Neural cell (in vitro differentiated cells): ENCODE measurements around the gene VMAC. TPM values are rescaled to one million over a fixed set of nuclear protein-coding genes. Genes with fewer than 3 reads are reported as not detected.

Source experiments
- H2AFZ ChIP-seq: fragments of 200-600, 300-800 bp; sonication (generic), shearing (Covaris generic); 2 replicates; pipeline ENCODE4 v1.6.0; 2014; ENCODE audit warnings: low read depth, mild to moderate bottlenecking, antibody characterized with exemption, low read length, moderate library complexity
- H3F3A ChIP-seq: fragments of 200-600 bp; shearing (Covaris generic); 2 replicates; pipeline ENCODE4 v1.6.1; 2016; ENCODE audit warnings: mild to moderate bottlenecking, moderate library complexity, mixed read lengths, antibody characterized with exemption, low read length; ENCODE audit not compliant: insufficient read depth, poor library complexity, severe bottlenecking
- H3K27ac ChIP-seq: fragments of 200-600, 300-800 bp; sonication (generic), shearing (Covaris generic); 2 replicates; pipeline ENCODE4 v1.5.1; 2014; ENCODE audit warnings: mild to moderate bottlenecking, low read length, moderate library complexity
- H3K27me3 ChIP-seq: fragments of 300-800, 200-600 bp; sonication (generic), shearing (Covaris generic); 2 replicates; pipeline ENCODE4 v1.6.0; 2014; ENCODE audit warnings: mild to moderate bottlenecking, low read depth, low read length, moderate library complexity; ENCODE audit not compliant: insufficient read depth
- H3K36me3 ChIP-seq: fragments of 300-800, 200-600 bp; sonication (generic), shearing (Covaris generic); 2 replicates; pipeline ENCODE4 v1.5.1; 2014; ENCODE audit warnings: mild to moderate bottlenecking, antibody characterized with exemption, low read length, moderate library complexity; ENCODE audit not compliant: insufficient read depth
- H3K4me2 ChIP-seq: fragments of 300-800, 200-600 bp; sonication (generic), shearing (Covaris generic); 2 replicates; pipeline ENCODE4 v1.6.0; 2014; ENCODE audit warnings: mild to moderate bottlenecking, low read length
- H3K4me3 ChIP-seq: fragments of 300-800, 200-600 bp; sonication (generic), shearing (Covaris generic); 2 replicates; pipeline ENCODE4 v1.5.1; 2014; ENCODE audit warnings: mild to moderate bottlenecking, low read length, moderate library complexity
- H3K79me2 ChIP-seq: fragments of 200-600 bp; shearing (Covaris generic); replicated peaks from 2 replicates; pipeline ENCODE4 v1.6.0; 2014; ENCODE audit warnings: mild to moderate bottlenecking, low read length, moderate library complexity; ENCODE audit not compliant: insufficient read depth
- H3K9ac ChIP-seq: fragments of 300-800, 200-600 bp; sonication (generic), shearing (Covaris generic); 2 replicates; pipeline ENCODE4 v1.6.1; 2016; ENCODE audit warnings: mild to moderate bottlenecking, low read length, mixed read lengths
- H3K9me2 ChIP-seq: fragments of 200-600 bp; shearing (Covaris generic); 2 replicates; pipeline ENCODE4 v1.6.1; 2016; ENCODE audit warnings: mild to moderate bottlenecking, low read length, mixed read lengths; ENCODE audit not compliant: insufficient read depth
- H3K9me3 ChIP-seq: fragments of 200-600, 300-800 bp; sonication (generic), shearing (Covaris generic); 2 replicates; pipeline ENCODE4 v1.6.1; 2016; ENCODE audit warnings: mild to moderate bottlenecking, mixed run types, low read length, moderate library complexity, mixed read lengths
- H4K20me1 ChIP-seq: fragments of 200-600 bp; shearing (Covaris generic); 2 replicates; pipeline ENCODE4 v1.6.1; 2016; ENCODE audit warnings: mild to moderate bottlenecking, mixed run types; ENCODE audit not compliant: insufficient read depth
- CTCF ChIP-seq: fragments of 450-650 bp; IDR thresholded peaks from 2 replicates; pipeline ENCODE4 v1.5.1; 2014; ENCODE audit warnings: antibody characterized with exemption, mild to moderate bottlenecking, moderate library complexity; ENCODE audit not compliant: poor library complexity, severe bottlenecking
- EP300 ChIP-seq: fragments of 450-650 bp; conservative IDR thresholded peaks from 2 replicates; pipeline ENCODE4 v1.6.1; 2014; ENCODE audit warnings: antibody characterized with exemption, mild to moderate bottlenecking, moderate library complexity; ENCODE audit not compliant: poor library complexity, severe bottlenecking
- EZH2 ChIP-seq: fragments of 200-600, 300-800 bp; shearing (Covaris generic), sonication (generic); IDR thresholded peaks from 2 replicates; pipeline ENCODE4 v1.6.1; 2014; ENCODE audit warnings: antibody characterized with exemption, low read length, borderline replicate concordance, mild to moderate bottlenecking; ENCODE audit not compliant: insufficient read depth, poor library complexity, severe bottlenecking
- MXI1 ChIP-seq: fragments of 450-650 bp; conservative IDR thresholded peaks from 2 replicates; pipeline ENCODE4 v1.6.1; 2014; ENCODE audit warnings: antibody characterized with exemption, mild to moderate bottlenecking; ENCODE audit not compliant: poor library complexity, severe bottlenecking
- POLR2AphosphoS5 ChIP-seq: IDR thresholded peaks from 2 replicates; pipeline ENCODE4 v1.6.1; 2012
- RAD21 ChIP-seq: fragments of 450-650 bp; conservative IDR thresholded peaks from 2 replicates; pipeline ENCODE4 v1.6.1; 2014; ENCODE audit warnings: antibody characterized with exemption, mild to moderate bottlenecking, moderate library complexity
- SMC3 ChIP-seq: fragments of 450-650 bp; conservative IDR thresholded peaks from 2 replicates; pipeline ENCODE4 v1.6.1; 2014; ENCODE audit warnings: antibody characterized with exemption, mild to moderate bottlenecking, moderate library complexity; ENCODE audit not compliant: poor library complexity
- TAF1 ChIP-seq: IDR thresholded peaks from 2 replicates; pipeline ENCODE4 v1.6.1; 2012; ENCODE audit warnings: low read depth
- polyA plus RNA-seq: library from polyadenylated mRNA; depleted of rRNA; stranded (reverse); fragments of >200 nt; gene quantifications from 2 replicates; pipeline ENCODE4 v1.2.3, GENCODE V29; 2014
- TF ChIP-seq, protein P1 (sequence below): IDR thresholded peaks from 2 replicates; pipeline ENCODE4 v1.6.1; 2012; ENCODE audit warnings: borderline replicate concordance

Gene VMAC
- polyA plus RNA-seq, 1 donor from 2014 or later, result 6.0 TPM

DNA sequence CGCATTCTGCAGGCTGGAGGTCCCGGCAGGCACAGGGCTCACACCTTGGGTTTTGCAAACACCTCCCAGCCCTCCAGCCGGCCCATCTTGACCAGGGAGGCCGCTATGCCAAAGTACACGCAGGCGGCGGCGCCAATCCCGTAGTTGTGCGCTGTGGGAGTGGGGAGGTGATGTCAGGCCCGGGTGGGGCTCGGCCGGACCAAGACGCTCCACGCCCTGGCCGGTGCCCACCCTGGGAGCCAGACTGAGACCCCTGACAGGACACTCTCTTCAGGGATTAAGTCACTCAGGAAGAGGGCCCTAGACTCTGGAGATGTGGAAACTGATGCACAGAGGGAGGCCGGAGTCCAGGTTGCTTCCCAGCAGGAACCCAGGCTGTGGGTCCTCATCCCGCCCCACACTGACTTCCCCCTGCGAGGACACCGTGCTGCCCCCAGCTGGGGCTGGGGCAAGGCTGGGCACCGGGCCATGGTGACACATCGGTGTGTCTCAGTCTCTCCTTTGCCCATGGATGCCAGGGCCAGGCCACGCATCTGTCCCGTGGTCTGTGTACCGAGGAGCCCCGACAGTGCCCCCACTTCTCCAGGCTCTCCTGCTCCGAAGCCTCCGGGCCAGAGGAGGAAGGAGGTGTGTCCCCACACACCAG lies 9.8 kb upstream of the VMAC start:
- Histone ChIP-seq H2AFZ (no peak overlapping the region), H3K4me3 (no peak overlapping the region), H3K9ac (no peak overlapping the region), H3K4me2 (no peak overlapping the region), H3F3A (no peaks in the 10 kb centered on the region), H3K27me3 (no peaks in the 10 kb centered on the region), H3K79me2 (peaks cover under 1% of the 10 kb centered on the region), H3K36me3 (no peaks in the 10 kb centered on the region), H3K9me3 (no peaks in the 10 kb centered on the region), H4K20me1 (no peaks in the 10 kb centered on the region), H3K27ac (no peak overlapping the region), H3K9me2 (no peaks in the 10 kb centered on the region)
- TF ChIP-seq MXI1 (no peak), EZH2 (no peak), TAF1 (no peak), SMC3 (no peak), CTCF (no peak), RAD21 (no peak), POLR2AphosphoS5 (no peak), EP300 (no peak)
- TF ChIP-seq, protein P1, sequence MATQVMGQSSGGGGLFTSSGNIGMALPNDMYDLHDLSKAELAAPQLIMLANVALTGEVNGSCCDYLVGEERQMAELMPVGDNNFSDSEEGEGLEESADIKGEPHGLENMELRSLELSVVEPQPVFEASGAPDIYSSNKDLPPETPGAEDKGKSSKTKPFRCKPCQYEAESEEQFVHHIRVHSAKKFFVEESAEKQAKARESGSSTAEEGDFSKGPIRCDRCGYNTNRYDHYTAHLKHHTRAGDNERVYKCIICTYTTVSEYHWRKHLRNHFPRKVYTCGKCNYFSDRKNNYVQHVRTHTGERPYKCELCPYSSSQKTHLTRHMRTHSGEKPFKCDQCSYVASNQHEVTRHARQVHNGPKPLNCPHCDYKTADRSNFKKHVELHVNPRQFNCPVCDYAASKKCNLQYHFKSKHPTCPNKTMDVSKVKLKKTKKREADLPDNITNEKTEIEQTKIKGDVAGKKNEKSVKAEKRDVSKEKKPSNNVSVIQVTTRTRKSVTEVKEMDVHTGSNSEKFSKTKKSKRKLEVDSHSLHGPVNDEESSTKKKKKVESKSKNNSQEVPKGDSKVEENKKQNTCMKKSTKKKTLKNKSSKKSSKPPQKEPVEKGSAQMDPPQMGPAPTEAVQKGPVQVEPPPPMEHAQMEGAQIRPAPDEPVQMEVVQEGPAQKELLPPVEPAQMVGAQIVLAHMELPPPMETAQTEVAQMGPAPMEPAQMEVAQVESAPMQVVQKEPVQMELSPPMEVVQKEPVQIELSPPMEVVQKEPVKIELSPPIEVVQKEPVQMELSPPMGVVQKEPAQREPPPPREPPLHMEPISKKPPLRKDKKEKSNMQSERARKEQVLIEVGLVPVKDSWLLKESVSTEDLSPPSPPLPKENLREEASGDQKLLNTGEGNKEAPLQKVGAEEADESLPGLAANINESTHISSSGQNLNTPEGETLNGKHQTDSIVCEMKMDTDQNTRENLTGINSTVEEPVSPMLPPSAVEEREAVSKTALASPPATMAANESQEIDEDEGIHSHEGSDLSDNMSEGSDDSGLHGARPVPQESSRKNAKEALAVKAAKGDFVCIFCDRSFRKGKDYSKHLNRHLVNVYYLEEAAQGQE, result no peak

DNA sequence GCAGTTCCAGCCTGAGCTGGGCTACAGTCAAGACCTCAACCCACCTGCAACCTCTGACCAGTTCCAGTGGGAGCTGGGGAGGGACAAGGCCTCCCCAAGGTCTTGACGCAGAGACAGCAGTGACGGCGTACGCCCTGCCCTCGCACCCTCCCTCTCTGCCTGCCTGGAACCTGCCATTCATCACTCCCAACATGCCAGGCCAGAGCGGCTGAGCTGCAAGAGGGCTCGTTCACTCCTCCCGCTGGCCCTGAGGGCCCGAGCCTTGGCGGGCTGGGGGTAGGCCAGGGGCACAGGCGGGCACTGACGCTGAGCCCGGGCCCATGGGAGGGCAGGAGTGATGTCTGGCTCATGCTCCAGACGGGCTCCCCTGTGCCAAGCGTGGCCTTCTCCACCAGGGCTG lies 9.3 kb upstream of the VMAC start:
- Histone ChIP-seq H2AFZ (no peak overlapping the region), H3K36me3 (no peaks in the 10 kb centered on the region), H3K4me3 (no peak overlapping the region), H3K27ac (no peak overlapping the region), H3F3A (no peaks in the 10 kb centered on the region), H3K79me2 (peaks cover 7% of the 10 kb centered on the region), H3K9me2 (no peaks in the 10 kb centered on the region), H4K20me1 (no peaks in the 10 kb centered on the region), H3K4me2 (no peak overlapping the region), H3K27me3 (no peaks in the 10 kb centered on the region), H3K9ac (no peak overlapping the region), H3K9me3 (no peaks in the 10 kb centered on the region)
- TF ChIP-seq EZH2 (no peak), CTCF (no peak), MXI1 (no peak), TAF1 (no peak), POLR2AphosphoS5 (no peak), RAD21 (no peak), EP300 (no peak), SMC3 (no peak)
- TF ChIP-seq, protein P1, result no peak
